Activated T-helper 1 cell treated with Interleukin-2 at 50 U/mL for 16 hours (primary cell): ENCODE results near the gene LMX1B.
A peak's percentile ranks its signal among the peaks of the same experiment; 100 is the strongest.

ENCODE experiments used
- DNase-seq: peaks from one replicate; pipeline ENCODE4 v3.0.0-alpha.2; 2020; ENCODE audit warnings: low read depth

LMX1B gene

DNA sequence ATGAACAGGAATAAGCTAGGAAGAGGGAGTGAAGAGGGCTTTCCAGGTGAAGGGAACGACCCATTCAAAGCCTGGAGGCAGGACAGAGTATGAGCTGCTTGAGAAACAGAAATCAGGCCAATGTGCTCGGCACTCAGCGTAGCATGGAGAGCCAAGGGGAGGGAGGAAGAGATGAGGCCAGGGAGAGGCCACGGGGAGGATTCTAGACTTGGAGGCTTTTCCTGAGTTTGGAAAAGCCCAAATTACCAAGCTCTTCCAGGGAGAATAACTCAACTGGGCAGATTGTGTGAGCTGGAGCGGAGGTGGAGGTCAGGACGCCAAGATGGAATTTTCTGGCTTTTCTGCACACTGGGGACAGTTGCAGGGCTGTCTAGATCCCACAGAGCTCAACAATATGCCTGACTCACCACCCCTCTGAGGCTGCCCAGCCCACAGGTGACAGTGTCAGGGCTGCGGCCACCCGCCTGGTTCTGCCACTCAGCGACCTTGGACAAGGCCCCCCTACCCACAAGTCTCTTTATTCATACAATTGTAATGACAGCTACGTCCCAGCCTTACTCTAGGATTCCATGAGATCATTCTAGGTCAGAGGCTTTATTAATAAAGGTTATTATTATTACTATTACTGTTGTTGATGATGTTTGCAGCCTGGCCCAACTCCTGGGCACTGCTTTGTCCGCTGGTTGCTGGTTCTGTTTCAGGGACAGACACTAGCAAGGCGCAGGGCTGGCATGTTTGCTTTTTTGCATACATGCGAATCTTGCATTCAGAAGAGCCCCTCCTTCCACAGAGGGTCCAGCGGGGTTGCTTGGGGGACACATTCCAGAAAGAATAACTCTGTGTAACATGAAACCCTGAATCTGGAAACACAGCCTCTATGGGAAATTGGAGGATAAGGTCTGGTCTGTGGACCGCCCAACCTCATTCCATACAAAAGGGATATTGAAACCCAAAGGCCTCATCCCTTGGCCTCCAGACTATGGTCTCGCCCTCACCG, 9.4 kb upstream of the LMX1B start:
- no peak for DNase-seq

GRCh38 chr9:126605792-126606482, 7.8 kb upstream of the LMX1B start:
- no peak for DNase-seq

DNA sequence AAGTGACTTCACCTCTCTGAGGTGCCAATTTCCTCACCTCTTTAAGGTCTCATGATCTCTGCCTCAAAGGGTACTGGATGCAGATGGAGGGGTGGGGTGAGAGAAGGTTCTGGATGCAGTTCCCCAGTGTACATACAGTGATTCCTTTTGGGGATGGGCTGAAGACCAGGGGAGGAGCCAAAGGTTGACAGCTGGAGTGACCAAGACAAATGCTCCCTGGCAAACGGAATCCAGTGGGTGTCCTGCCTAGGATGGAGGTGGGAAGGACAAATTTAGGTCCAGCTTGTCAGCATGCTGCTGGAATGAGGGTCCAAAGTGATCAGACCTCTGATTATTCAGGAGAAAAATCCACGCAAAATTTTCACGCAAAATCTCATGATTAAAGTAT, 7.3 kb upstream of the LMX1B start:
- no peak for DNase-seq

GRCh38 chr9:126607086-126607485, 6.6 kb upstream of the LMX1B start:
- DNase-seq = no peak

DNA sequence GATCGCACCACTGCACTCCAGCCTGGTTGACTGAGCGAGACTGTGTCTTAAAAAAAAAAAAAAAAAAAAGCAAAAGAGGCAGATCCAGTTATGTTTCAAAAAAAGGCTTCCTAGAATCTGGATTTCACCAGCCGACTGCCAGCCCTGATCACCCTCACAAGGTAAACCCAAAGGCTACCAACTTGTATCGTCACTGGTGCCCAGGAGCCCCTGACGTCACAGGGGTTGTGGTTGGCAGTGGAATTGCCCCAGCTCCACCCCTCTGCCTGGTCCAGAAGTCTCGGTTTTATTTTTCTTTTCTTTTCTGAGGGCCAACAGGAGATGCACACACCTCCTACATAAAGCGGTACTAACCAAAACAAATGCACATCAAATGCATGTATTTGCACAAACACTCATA, 6.0 kb upstream of the LMX1B start:
- DNase-seq = no peak

DNA sequence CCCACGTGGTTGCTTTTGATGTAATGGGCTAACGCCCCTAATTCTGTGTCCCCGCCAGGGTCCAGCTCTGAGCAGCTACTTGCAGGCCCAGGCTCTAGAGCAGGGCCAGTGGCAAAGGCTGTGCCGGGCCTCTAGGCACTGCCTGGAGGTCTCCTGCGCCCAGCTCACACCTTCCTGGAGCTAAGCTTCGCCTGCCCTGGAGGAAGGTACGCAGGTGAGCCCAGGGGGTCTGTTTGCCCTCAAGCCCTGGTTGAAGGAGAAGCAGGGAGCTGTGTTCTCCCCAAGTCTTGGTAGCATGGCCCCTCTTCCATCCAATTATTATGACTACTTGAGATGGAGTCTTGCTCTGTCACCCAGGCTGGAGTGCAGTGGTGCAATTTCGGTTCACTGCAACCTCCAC, 5.2 kb upstream of the LMX1B start:
- no peak for DNase-seq

- no peak for DNase-seq
Observed at GRCh38 chr9:126609191-126609590, 4.5 kb upstream of the LMX1B start.

DNA sequence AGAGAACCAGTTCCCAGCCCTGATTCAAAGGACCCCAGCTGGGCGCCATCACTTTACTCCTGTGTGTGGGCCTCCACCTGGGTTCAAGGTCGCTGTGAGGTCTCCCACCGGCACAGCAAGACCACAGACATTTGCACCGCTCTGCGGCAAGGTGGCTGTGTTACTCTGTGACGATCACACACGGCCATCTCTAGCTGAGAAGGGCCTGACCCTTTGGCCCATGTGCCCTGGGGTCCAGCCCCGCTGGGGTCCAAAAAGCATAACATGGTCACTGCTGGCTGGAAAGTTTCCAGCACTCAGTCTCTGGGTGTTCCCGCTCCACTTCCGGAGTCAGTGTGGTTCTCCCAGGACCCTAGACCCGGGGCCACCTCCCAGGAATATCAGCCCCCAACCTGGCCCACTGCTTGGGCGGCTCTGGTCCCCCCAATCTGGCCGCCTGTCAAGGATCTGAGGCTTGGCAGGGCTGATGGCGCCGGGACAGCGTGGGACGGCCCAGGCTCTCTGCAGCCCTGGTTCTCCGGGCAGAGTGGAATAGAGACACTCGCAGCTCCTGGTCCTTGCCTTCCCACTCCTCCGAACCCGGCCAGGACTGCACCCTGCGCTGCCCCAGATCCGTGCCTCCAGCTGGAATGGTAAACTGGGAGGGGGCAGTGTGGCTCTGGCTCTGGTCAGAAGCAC, 3.9 kb upstream of the LMX1B start:
- DNase-seq = no peak

DNA sequence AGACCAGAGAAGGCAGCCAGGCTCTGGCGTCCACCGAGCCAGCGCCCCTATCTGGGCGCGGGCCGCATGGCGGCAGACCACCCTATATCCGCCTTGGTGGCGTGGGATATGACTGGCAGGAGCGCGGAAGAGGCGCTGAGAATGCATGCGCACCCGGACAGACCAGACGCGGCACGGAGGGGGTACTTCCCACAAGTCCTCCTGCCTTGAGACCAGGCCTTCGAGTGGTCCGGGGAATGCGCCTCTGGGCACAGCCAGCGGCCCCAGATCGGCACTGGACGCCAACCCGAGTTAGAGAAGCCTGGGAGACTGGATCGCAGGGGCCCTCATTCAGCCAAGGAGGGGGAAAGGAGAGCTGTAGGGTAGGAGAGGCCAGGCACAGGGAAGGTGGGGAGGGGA, 2.5 kb upstream of the LMX1B start:
- DNase-seq = no peak

DNA sequence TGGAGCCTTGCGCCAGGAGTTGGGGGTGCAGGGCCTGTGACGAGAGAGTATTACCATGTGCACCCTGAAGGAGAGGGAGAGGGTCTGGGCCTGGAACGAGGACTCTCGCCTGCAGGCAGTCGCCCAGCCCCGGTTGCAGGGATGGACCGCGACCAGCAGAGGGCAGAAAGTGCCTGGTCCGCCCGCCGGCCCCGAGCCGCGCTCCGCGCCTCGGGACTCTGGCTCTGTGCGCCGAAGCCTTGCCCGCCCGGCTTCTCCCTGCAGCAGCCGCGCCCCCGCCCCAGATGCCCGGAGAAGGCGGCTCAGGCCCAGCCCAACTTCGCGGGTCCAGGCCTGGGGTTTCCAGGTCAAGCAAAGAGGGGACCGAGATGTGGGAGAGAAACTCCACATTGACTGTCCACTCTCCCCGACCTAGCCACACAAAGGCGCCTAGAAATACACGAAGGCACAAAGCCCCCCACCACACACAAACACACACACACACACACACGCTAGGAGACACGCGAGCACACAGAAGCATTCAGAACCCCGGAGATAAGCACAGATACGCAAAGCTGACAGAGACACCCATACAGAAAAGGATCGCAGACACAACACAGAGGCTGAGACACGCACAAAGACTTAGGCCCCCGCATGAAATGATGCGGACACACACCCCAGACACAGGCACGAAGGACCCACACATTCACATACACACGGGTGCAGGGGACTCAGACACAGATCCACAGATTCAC, 2.0 kb upstream of the LMX1B start:
- peak; percentile 48 for DNase-seq

DNA sequence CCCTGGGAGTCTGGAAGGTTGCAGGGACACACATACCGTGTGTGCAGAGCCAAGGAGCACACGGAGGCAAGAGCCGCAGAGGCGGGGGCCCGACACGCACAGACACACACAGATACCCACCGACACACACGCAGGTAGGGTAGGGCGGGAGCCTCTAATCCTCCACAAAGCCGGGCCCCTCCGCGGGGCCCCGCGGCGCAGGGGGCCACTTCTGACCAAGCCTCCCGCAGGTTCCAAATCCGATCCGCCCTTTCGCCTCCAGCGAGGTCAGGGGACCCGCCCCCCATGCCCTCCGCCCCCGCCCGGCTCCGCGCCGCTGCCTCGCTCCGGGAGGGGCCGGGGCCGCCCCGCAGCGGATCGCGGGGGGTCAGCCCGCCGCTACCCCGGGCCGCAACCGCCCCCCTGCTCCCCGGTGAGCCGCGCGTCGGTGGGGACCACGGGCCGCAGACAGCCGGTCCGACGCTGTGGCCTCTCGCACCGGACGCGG, 1.4 kb upstream of the LMX1B start:
- DNase-seq = no peak

- DNase-seq = no peak
Observed at GRCh38 chr9:126612813-126613641, 701 bp upstream of the LMX1B start.

- DNase-seq = no peak
Observed at GRCh38 chr9:126614088-126614454, 343 bp downstream of the LMX1B start.

DNA sequence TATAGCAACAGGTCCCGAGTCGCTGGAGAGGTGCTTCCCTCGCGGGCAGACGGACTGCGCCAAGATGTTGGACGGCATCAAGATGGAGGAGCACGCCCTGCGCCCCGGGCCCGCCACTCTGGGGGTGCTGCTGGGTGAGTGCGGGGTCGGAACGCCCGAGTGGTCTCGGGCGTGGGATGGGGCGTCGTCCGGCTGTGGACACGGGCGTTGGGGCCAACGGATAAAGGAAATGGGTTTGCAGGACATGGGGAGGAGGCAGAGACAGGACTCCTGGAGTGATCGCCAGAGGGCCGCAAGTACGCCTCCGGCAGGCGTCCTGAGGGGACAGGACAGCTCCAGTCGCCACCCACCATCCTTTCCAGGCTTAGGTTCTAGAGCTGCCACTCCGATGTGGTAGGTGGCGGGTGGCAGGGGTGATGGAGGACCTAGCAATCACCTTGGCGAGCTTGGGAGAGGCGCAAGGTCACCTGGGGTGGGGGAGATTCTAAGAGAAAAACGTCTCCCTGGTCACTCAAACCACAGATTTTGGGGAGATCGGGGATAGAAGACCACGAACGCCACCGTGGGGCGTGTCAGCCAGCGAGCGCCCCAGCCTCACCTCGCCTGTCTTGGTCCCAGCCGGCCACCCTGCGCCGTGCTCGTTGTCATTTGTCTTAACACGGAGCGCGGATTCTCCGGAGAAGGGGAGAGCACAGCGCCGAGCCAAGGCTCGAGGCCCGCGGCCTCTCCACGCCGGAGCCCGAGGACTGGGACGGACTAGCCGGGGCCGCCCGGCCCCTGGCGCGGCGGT, 922 bp downstream of the LMX1B start:
- DNase-seq = no peak

GRCh38 chr9:126615245-126615790, 1.6 kb downstream of the LMX1B start:
- DNase-seq = no peak

DNA sequence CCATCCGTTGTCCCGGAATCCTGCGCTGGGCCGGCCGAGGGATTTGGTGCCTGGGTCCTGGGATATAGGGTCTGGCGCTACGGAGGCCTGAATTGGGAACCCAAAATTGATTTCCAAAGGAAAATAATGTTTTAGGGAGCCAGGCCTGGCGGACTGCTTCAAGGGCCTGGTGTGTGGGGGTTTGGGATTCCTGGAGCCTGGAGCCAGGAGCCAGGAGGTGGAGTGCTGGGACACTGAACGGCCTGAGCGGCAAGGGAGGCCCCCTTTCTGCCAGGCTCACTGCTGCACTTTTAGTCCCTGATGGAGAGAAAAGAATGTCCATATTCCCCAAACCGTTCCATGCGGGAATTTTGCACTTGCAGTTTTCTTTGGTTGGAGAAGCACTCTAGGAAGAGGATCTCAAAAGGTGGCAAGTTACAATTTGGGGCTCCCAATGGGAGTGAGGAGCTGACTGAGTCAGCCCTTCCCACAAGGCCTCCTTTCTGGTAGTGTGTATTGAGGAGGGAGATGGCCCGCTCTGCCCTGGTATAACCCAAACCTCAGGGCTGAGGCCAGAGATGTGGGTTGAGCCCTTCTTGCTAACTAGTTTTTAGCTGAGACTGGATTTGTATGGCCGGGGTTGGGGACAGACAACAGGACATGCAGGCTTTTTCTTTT, 2.2 kb downstream of the LMX1B start:
- no peak for DNase-seq

- DNase-seq = no peak
Observed at GRCh38 chr9:126616521-126616976, 2.8 kb downstream of the LMX1B start.

- DNase-seq = no peak
Observed at GRCh38 chr9:126617003-126617822, 3.5 kb downstream of the LMX1B start.

- DNase-seq = no peak
Observed at GRCh38 chr9:126617823-126618165, 4.1 kb downstream of the LMX1B start.
